SIG-M5 treated with dmso at 0.1 percent for 504 hours (cell line): ENCODE results near the gene ZGRF1.
"Not testable (repeated sequence)": the region's sequence is repeated elsewhere in the genome, so short reads cannot be mapped to it uniquely, and the experiment has no call there.

ENCODE experiments used
- DNase-seq: peaks from one replicate; lab custom pipeline; 2025; ENCODE audit not compliant: unreplicated experiment; lab: John Stamatoyannopoulos, UW

The ZGRF1 gene

GRCh38 chr4:112636688-112637551, at the start of gene ZGRF1, which contains the start of gene LARP7:
Gene ZGRF1 (minus strand): TSS chr4:112636909. CDS start chr4:112633176, 3,733 bp downstream.
Gene LARP7 (plus strand): TSS chr4:112637143. CDS start chr4:112644670, 7,527 bp downstream.
- DNase-seq: peak; percentile 97

GRCh38 chr4:112680996-112681395, 44.3 kb upstream of the ZGRF1 start:
- DNase-seq: no peak

GRCh38 chr4:112677519-112678091, 40.9 kb upstream of the ZGRF1 start:
- DNase-seq: no peak

- no peak for DNase-seq
Observed at GRCh38 chr4:112674376-112674775, 37.7 kb upstream of the ZGRF1 start.

- DNase-seq: no peak
Observed at GRCh38 chr4:112673686-112674085, 37.0 kb upstream of the ZGRF1 start.

- DNase-seq: no peak
Observed at GRCh38 chr4:112673076-112673475, 36.4 kb upstream of the ZGRF1 start.

- no peak for DNase-seq
Observed at GRCh38 chr4:112668131-112668530, 31.4 kb upstream of the ZGRF1 start.

- no peak for DNase-seq
Observed at GRCh38 chr4:112664611-112665010, 27.9 kb upstream of the ZGRF1 start.

- DNase-seq: not testable (repeated sequence)
Observed at GRCh38 chr4:112656115-112656514, 19.4 kb upstream of the ZGRF1 start.

- no peak for DNase-seq
Observed at GRCh38 chr4:112655270-112655669, 18.6 kb upstream of the ZGRF1 start.

GRCh38 chr4:112652216-112652615, 15.5 kb upstream of the ZGRF1 start:
- DNase-seq: no peak

GRCh38 chr4:112651641-112652040, 14.9 kb upstream of the ZGRF1 start:
- DNase-seq: no peak

GRCh38 chr4:112650332-112650731, 13.6 kb upstream of the ZGRF1 start:
- DNase-seq: no peak

GRCh38 chr4:112649055-112649408, 12.3 kb upstream of the ZGRF1 start:
- DNase-seq: no peak

- DNase-seq: no peak
Observed at GRCh38 chr4:112648263-112649054, 11.8 kb upstream of the ZGRF1 start.

GRCh38 chr4:112647785-112648184, 11.1 kb upstream of the ZGRF1 start:
- no peak for DNase-seq

GRCh38 chr4:112646632-112647537, 10.2 kb upstream of the ZGRF1 start:
- no peak for DNase-seq

- no peak for DNase-seq
Observed at GRCh38 chr4:112645541-112646329, 9.0 kb upstream of the ZGRF1 start.

- DNase-seq: not testable (repeated sequence)
Observed at GRCh38 chr4:112644595-112645535, 8.2 kb upstream of the ZGRF1 start.
